ENCODE results near the gene CCNK.

The CCNK gene

DNA sequence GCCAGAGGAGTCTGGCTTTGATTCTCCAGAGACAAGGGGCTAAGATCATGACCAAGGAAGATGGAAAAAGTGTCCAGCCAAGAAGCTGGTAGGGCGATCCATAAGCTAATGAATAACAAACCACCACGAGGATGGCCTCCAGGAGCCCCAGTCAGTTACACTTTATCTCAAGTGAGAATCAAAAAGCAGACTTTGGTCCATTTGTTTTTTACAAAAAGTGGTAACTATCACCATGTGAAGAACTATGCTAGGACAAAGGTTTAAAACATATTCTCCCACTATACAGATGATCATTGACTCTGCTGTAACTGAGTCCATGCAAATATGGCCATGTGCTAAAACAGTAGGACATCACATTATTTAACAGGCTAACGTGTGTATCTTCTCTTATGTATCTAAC, 14.5 kb upstream of the CCNK start:
- DNase-seq (ENCODE audit: low read depth): no peak

DNA sequence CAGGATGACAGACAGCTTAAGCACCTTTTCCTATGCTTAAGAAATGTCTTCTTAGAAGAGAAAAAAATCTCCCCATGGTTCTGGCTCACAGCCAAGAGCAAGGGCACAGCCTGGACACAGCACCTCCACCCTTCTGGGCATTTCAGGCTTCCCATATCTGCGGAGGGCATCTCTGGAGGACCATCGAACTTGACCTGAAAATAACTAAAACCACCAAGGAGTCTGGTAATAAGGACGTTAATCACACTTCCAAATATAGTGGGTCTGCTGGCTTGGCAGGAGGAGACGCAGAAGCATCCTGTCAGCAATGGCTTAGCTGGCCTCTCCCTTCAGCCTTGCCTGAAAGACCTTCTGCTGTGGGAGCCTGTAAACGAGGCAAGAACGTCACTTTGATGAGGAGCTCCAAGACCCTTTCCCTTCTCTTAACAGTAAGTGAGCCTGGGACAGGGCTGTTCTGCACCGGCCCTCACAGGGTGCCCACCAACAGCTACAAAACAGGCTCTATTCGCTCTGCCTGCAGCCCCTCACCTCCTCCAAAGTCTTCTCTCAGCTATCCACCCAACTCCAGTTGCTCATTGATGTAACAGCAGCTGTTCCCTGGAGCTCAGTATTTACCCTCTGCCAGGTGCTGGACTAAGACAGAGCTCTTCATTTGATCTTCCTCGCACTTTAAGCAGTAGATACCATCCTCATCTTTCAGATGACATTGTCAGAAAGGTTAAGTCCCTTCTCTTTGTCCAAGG, 13.7 kb upstream of the CCNK start:
- DNase-seq (ENCODE audit: low read depth): no peak

DNA sequence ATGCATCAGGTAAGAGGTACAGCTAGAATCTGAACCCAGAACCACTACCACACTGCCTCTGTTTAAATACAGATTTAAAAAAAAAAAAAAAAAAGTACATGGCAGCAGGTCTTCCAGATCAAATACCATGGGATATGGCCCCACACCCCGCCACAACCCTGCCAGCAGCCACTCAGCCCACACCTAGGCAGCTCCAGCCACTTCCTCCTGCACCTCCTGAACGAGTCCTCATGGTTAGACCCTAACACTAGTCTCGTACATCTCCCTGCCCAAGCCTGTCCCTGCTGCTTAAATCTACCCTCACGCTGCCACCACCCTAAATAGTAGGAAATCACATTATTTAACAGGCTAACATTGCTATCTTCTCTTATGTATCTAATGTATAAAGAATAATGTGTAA, 13.1 kb upstream of the CCNK start:
- DNase-seq (ENCODE audit: low read depth): no peak

DNA sequence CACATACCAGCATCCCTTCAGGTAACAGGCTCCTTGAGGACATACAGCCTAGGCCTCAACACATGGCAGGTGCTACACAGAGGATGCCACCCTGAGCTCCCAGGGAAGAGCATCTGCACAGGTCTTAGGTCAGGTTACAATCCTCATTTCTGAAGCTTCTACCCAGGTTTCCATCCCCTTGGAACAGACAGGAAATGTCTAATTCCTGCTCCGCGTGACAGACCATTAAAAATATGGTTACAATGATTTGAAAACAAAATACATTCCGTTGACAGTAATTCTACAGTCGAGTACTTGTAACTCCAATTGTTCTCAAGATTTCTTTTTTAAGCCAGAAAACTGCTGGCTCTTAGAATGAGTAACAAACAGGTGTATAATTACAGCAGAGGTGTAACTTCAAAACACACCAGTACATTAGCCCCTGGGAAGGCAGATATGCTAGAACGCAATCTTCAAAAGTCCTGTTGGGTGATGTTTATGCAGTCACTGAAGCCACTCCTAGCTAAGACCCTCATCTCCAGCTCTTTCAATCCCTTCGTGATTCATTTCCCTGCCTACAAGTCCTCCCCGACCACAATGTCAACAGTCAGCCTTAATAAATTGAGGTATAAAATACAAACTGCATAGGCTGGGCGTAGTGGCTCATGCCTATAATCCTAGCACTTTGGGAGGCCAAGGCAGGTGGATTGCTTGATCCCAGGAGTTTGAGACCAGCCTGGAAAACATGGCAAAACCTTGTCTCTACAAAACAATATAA, 12.2 kb upstream of the CCNK start:
- DNase-seq (ENCODE audit: low read depth): no peak

DNA sequence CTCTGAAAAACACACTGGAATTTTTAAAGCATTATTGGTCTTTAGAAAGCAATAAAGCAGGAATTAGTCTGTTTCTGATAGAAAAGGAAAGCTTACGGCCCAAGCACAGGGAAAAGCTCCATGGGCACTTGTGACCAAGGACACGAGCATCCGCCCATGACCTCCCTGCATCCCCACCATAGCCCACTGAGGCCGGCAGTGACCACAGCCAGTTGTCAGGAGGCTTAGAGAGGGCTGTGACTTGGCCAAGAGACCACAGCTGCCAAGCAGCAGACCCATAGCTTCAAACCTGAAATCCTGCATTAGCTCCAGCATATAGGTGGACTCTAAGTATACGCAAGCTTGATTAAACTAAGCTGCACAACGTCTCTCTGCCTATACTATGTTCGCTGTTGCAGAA, 9.5 kb upstream of the CCNK start:
- DNase-seq (ENCODE audit: low read depth): no peak

DNA sequence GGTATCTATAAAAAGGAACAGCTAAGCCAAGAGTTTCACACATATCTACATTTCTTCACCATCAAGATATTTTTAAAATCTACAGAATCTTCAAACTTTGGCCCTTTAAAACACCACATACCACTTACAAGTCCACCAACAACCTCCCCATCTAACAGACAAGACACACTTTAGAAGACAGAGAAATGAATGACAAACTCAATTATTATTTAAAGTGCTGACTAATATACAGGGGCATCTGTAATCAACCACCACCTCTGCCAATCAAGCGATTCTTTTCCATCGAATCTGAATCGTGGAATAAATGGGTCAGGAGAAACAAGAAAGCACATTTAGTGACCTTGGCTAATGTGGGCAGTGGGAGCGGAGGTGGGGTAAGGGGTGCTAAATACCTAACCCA, 8.3 kb upstream of the CCNK start:
- no peak for DNase-seq (ENCODE audit: low read depth)

DNA sequence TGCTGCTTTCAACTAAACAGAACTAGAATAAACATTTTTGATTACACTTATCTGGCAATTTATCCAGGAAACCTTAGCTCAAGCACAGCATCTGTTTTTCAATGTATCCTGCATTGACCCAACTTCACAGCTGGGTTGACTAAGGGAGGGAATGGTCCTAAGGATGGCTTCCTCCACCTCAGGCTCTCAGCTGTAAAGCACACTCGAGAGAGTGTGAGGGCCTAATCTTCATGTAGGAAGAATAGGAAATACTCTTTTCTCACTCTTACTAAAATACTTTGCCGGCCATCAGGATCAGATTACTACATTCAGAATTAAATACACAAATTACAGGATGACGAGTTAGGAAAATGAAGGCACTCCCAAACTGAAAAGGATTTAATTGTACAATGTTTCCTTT, 7.8 kb upstream of the CCNK start:
- no peak for DNase-seq (ENCODE audit: low read depth)

DNA sequence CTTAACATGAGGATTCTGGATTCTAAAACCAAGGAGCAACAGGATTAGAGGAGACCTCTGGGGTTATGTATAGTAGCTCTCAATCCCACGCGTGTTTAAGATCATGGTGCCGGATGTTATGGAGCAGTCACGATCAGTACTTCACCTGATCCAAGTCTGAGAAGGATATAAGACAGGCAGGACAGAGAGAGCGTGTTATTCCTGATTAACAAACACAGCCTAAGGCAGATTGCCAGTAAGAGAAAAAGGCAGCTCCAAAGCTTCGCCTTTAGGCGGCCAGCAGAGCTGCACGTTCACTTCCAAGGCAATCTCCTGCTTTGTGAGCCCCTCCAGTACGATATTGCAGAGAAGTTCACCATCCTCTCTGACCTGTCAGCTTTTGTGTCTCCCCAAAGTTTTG, 6.0 kb upstream of the CCNK start:
- no peak for DNase-seq (ENCODE audit: low read depth)

DNA sequence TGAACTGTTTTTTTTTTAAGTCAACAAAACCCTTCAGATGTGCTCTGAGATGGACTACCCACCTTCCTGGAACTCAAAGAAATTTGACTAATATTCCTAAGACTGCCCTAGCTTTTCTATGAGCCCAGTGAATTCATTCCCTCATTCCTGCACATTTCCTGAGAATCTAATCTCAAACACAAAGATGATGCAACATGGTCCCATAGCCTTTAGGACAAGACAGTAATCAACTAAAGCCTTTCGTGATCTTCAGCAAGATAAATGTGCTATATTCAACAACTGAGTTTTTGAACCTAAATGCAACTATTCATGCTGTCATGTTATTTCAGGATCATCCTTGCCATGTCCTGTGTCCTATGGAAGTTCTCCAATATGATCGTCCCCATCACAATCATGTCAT, 5.5 kb upstream of the CCNK start:
- DNase-seq (ENCODE audit: low read depth): no peak

DNA sequence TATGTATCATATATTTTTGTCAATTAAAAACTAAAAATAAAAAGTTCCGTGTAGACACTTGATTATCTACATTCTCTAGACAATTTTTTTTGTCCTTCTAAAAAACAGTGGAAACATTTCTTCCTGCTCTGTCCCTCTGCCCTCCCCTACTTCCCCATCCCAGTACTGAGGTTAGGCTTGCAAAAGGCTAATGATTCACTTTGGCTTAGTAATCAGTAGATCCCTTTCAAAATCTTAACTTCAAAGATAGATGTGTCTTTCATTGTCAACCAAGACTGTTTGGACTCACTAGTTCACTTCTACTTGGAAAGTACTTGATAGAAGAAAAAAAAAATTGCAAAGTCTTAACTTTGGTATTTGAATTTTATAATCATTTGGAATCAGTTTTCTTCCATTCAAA, 4.3 kb upstream of the CCNK start:
- DNase-seq (ENCODE audit: low read depth): no peak

DNA sequence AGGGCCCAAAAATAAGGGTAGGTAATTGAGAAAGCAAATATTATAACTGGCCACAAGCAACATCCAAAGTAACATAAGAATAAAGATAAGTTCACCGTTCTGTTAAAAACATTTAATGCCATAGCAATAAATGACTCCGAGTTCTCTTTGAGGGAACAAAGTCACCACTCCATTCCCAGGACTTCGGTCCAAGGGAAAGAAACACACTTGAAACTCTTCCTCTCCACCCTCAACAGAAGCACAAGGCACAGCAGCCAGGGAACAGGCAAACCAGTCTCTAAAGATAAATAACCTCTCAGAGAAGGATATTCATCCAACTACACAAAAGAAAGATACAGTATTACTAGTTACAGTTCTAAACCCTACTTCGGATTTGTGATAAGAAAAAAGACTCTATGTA, 3.1 kb upstream of the CCNK start:
- DNase-seq (ENCODE audit: low read depth): no peak

DNA sequence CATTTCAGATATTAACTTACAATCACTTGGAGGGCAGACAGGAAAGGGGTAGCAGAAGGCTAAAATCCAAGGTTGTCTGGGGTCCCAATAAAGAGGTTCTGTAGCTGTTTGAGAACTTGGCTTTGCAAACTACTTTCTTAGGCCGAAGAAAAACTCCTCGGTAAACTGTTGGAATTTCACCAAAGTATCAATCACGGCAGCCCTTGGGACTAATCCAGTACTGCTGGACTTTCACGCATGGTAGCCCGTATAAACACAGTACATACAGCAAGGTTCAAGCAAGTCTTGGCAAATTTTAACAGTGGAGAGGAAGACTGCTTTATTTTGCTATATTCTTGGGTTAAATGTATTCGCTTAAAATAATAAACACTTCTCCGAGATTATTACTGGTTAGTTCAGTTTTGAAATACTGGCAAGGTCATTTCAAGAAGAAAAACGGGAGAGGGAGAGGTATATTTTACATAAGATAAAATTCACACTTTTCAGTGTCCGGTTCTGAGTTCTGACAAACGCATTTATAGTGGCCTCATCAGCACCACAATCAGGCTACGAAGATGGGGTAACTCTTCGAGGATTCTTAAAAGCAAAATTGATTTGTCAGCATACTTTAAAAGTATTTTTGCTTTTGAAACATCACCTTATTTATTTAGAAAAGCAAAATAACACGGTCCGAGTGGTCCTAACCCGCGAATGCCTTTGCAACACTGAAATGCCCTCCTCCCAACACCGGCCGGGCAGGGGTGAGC, 1.9 kb upstream of the CCNK start:
- no peak for DNase-seq (ENCODE audit: low read depth)

DNA sequence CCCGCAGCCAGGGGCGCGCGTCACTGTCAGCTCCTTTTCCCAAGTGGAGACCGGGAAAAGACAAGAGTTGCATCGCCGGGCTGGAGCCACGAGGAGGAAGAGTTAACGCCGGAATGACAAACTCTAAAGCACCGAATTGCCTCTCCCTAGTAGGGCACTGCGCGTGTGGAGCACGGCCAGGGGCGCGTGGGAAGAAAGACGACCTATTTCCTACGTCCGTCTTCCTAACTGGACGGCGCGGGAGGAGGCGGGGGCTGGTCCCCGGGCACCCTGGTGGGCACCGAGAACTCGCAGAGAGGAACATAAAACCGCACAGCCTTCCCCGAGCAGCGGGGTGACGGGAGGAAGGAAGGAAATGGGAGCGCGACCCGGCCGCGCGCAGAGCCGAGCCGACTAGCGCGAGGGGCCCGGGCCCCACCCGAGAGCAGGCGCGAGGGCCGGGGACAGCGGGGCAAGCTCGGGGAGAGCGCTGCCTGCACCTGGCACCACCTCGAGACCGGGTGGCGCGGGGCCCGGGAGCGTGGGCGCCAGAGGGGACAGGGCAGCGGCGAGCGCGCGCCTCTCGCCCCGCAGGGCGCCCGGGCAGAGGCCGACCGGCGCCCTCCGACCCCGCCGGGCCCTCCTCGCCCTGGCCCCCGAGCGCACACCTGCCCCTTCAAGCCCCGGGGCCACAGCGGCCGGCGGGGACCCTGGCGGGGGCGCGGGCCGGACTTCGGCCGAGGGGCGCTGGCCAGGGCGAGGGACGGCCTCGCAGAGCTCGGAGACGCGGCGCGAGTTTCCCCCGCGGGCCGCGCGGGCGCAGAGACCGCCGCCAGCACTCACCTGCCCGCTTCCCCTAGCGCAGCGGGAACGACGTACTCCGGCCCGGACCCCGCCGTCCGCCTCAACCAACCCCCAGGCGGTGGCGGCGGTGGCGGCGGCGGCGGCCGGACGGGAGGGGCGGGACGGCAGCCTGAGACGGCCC, 1.0 kb upstream of the CCNK start, which contains the start of gene SETD3:
TSS of gene SETD3 (minus strand) at position 954 of the 964 bp plus-strand sequence. CDS start 15,054 bp downstream, outside the sequence.
- no peak for DNase-seq (ENCODE audit: low read depth)

DNA sequence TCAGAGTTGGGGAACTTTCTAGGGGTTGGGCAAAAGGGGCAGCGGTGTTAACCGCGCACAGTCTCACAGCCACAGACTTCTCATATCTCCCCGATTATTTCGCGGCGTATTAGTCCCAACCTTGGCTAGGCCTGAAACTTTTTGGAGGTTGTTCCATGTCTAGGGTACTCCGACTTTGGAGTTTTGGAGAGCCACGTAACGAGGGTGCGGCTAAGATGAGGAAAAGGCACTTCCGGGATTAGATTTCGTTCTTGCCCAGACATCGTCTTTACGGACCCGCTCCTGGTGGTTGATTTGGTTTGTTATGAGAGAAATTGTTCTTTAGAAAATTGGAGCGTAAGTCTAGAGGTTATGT, 513 bp downstream of the CCNK start:
- no peak for DNase-seq (ENCODE audit: low read depth)

DNA sequence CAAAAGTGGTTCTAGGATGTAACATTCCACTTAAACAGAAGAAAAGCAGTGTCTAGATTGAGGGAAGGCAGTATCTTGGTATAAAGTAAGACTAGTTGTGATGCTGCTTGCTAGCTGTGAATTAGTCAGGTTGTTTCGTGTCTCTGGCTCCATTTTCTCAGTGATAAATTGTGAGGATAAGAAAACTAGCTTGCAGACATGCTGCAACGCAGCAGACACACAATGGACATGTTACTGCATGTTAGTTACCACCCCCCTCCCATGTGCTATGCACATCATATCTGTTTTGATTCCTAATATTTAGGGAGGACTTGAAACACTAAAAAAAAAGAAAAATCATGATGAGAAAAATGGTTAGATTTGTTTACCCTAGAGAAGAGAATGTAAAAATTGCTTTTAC, 2.9 kb downstream of the CCNK start:
- no peak for DNase-seq (ENCODE audit: low read depth)

DNA sequence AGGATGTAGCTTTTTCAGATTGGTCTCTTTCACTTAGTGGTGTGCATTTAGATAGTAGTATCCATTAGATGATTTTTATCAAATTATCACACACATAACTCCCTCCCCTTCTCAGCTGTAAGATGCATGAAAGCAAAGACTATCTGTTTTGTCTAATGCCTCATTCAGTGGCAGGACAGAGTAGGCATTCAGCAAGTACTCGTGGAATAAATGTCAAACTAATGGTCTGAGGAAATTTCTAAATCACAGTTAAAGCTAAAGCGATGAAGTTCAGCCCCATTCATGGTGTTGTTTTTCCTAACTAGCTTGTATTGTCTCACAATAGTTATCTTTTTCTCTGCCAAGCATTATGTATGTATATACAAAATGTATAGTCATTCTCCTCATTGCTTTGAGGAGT, 16.1 kb downstream of the CCNK start:
- DNase-seq (ENCODE audit: low read depth): no peak

DNA sequence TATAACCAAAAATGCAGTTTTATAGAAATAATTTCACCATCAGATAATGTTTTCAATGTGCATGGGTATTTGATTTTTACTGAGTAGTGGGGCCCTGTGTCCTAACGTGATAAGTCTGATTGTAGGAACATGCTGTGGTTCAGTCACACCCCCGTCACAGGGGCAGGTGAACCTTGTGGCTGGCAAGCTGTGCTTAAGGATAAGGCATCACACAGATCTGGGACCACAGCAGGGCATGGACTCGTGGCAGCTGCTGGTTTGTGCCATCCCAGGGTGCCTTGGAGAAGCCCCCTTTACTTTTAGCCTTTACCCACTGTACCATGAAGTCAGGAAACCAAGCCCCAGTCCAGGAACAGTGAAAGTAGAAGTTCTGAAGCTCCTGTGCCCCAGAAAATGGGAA, 16.7 kb downstream of the CCNK start:
- DNase-seq (ENCODE audit: low read depth): no peak

DNA sequence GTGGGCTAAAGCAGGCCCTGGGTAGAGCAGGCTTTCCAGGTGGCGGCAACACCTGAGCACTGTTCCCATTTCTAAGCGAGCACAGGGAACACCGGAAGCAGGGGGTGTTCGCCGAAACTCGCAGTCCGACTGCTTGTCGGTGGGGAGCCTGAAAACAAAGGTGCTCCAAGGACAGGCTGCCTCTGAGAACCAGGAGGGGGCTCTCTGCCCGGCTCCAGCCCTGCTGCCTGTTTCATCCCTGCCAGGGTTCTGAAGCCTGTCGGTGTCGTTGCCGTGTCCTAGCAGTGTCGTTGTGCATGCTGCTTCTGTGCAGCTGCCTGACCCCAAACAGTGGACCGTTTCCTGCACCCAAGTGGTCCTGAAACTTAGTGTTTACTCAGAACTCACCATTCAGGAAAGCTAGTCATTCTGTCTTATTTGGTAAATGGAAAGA, 21.8 kb downstream of the CCNK start:
- DNase-seq (ENCODE audit: low read depth): no peak

DNA sequence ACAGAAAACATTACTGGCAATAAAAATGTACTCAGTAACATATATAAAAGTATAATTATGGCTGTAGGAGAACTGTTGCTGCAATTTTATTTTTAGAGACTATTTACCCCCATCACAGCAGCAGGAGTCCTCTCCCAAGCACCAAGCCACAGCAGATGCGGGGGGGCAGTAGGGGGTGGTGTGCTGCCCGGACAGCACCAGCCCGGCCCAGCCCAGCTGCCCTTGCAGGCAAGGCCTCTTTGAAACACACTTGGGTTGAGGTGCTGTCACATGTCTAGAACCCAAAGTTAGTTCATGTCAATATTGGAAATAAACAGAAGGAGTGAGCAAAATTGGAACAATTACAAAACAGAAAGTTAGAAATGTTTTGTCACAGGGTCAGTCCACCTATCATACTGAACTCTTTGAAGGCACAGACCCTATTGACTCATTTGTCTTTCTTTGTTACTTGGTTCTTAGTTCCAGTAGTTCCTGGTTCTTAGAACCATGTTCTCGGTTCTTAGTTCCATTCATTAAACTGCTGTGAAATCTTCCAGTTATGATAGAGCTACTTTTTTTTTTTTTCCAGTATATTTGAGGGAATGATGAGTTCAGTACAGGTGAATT, 22.7 kb downstream of the CCNK start:
- DNase-seq (ENCODE audit: low read depth): no peak

DNA sequence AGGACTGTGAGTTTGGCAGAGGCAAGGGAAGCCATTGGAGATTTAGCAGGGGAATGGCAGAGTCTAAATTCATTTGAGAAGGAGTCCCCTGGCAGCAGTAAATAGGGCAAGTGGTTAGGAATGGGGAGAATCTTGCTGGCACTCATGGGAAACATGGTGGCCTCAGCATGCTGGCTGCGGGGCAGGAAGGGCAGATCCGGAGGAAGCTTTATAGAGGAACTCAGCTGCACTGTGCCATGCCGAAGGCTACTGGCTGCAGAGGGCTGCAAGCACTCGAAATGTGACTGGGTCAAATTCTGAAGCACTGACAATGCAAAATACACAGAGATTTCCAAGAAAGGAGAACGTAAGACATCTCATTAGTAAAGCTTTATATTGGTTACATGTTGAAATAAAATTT, 23.9 kb downstream of the CCNK start:
- no peak for DNase-seq (ENCODE audit: low read depth)

DNA sequence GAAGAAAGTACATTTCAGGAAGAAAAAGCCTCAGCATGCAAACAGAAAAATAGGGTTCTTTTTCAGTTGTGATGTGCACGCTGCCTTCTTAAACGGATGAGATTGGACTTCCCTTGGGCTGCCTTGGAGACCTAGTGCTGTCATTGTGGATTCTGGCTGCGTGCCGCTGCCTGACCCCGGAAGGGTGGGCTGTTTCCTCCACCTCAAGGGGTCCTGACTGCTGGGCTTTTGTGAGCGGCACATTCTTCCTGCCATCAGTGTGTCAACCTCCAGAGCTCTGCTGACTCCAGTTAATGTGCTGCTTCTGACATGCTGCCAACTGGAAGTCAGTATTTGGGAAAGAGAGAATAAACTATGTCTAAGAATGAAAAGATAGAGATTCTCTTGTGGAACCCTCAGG, 25.1 kb downstream of the CCNK start:
- DNase-seq (ENCODE audit: low read depth): no peak
